HCT116 (cell line): ENCODE data around the gene HSH2D. TPM values are rescaled to one million over a fixed set of nuclear protein-coding genes. Genes with fewer than 3 reads are reported as not detected.
A peak's percentile ranks its signal among the peaks of the same experiment; 100 is the strongest.

Experiments used
- ATAC-seq: fragments of 200-7000 bp; cut with Tn5 transposase; 2 replicates; pipeline ENCODE4 v1.9.1; 2020; ENCODE audit warnings: mild to moderate bottlenecking, moderate library complexity
- BruUV-seq: library from RNA; stranded (reverse); fragments of 400-500 nt; replicated peaks from 2 replicates; lab custom pipeline; 2021; lab: Mats Ljungman, UMichigan
- CTCF ChIA-PET: fragments of 300-600 bp; sonication (Branson Sonifier 250); formaldehyde crosslinking; loops from one replicate; lab custom pipeline; 2021; ENCODE audit warnings: antibody characterized with exemption; lab: Charles Lee
- POLR2A ChIA-PET: fragments of 300-600, 350-600 bp; sonication (Branson Sonifier 250); formaldehyde crosslinking; loops from one replicate; lab custom pipeline; 2021; ENCODE audit warnings: antibody characterized with exemption; lab: Charles Lee
- RAD21 ChIA-PET, 2 experiments: fragments of 300-600 bp; sonication (Branson Sonifier 250); formaldehyde crosslinking; loops; one replicate each; lab custom pipeline; 2023; ENCODE audit warnings: low total read pairs in 2 of 2; ENCODE audit not compliant: uncharacterized antibody in 2 of 2, unreplicated experiment in 2 of 2, low non-redundant PET in 1 of 2; lab: Charles Lee
- DNase-seq: peaks from one replicate; pipeline ENCODE4 v3.0.0-alpha.2; 2010; ENCODE audit warnings: low read depth, low spot score
- H2AFZ ChIP-seq: fragments of 200-600 bp; shearing (Covaris generic), sonication (generic); 2 replicates; pipeline ENCODE4 v1.6.1; 2017; ENCODE audit warnings: low read depth, mixed run types, mixed read lengths, antibody characterized with exemption, low read length; ENCODE audit not compliant: poor library complexity, severe bottlenecking
- H3K27ac ChIP-seq: 2 replicates; pipeline ENCODE4 v1.5.1; 2012; ENCODE audit warnings: low read depth, low read length
- H3K27me3 ChIP-seq: fragments of 200-600 bp; sonication (generic); 2 replicates; pipeline ENCODE4 v1.6.1; 2016; ENCODE audit warnings: mixed run types, low read length, mixed read lengths; ENCODE audit not compliant: insufficient read depth
- H3K36me3 ChIP-seq, 2 experiments: fragments of 200-500 bp in 1 of 2; fragments of 200-600 bp in 1 of 2; sonication (Bioruptor generic) in 1 of 2; sonication (generic) in 1 of 2; 2 replicates each; pipeline versions ENCODE4 v1.5.1 to v1.6.1; 2014 to 2016; ENCODE audit warnings: low read length in 2 of 2, inconsistent platforms in 1 of 2, mixed read lengths in 1 of 2, mixed run types in 1 of 2; ENCODE audit not compliant: insufficient read depth in 2 of 2, control insufficient read depth in 1 of 2
- H3K4me1 ChIP-seq, 2 experiments: fragments of 200-600 bp in 1 of 2; sonication (generic) in 1 of 2; 2 replicates each; pipeline versions ENCODE4 v1.5.1 to v1.6.1; 2012 to 2017; ENCODE audit warnings: low read length in 2 of 2, inconsistent platforms in 1 of 2, mild to moderate bottlenecking in 1 of 2, mixed read lengths in 1 of 2, mixed run types in 1 of 2, moderate library complexity in 1 of 2; ENCODE audit not compliant: insufficient read depth in 2 of 2, control insufficient read depth in 1 of 2
- H3K4me2 ChIP-seq: fragments of 200-600 bp; sonication (generic); 2 replicates; pipeline ENCODE4 v1.6.1; 2017; ENCODE audit warnings: mixed run types, low read length, mixed read lengths
- H3K4me3 ChIP-seq, 2 experiments: fragments of 200-600 bp in 1 of 2; sonication (generic) in 1 of 2; replicated peaks in 1 of 2; 2 replicates each; pipeline ENCODE4 v1.5.1; 2011 to 2016; ENCODE audit warnings: low read length in 2 of 2, control low read depth in 1 of 2, low read depth in 1 of 2, mild to moderate bottlenecking in 1 of 2, mixed read lengths in 1 of 2, mixed run types in 1 of 2
- H3K79me2 ChIP-seq: fragments of 200-600 bp; sonication (generic); 2 replicates; pipeline ENCODE4 v1.6.1; 2017; ENCODE audit warnings: mild to moderate bottlenecking, mixed run types, low read length, moderate library complexity, mixed read lengths; ENCODE audit not compliant: insufficient read depth
- H3K9ac ChIP-seq: fragments of 200-600 bp; sonication (generic); 2 replicates; pipeline ENCODE4 v1.6.1; 2016; ENCODE audit warnings: low read length, mixed read lengths
- H3K9me2 ChIP-seq: fragments of 200-600 bp; sonication (generic), shearing (Covaris generic); 2 replicates; pipeline ENCODE4 v1.6.1; 2017; ENCODE audit warnings: mixed run types, mild to moderate bottlenecking, moderate library complexity; ENCODE audit not compliant: insufficient read depth
- H3K9me3 ChIP-seq, 2 experiments: fragments of 200-500 bp in 1 of 2; fragments of 200-600 bp in 1 of 2; sonication (Bioruptor generic) in 1 of 2; sonication (generic) in 1 of 2; 2 replicates each; pipeline ENCODE4 v1.6.1; 2014 to 2017; ENCODE audit warnings: low read length in 2 of 2, mixed read lengths in 2 of 2, inconsistent platforms in 1 of 2, low read depth in 1 of 2, mild to moderate bottlenecking in 1 of 2, mixed run types in 1 of 2, moderate library complexity in 1 of 2; ENCODE audit not compliant: control insufficient read depth in 1 of 2, insufficient read depth in 1 of 2
- H4K20me1 ChIP-seq: fragments of 200-600 bp; sonication (generic), shearing (Covaris generic); 2 replicates; pipeline ENCODE4 v1.6.1; 2017; ENCODE audit warnings: mixed run types, mild to moderate bottlenecking, moderate library complexity; ENCODE audit not compliant: insufficient read depth
- CTCF ChIP-seq, 3 experiments: fragments of 200-600 bp in 1 of 3; sonication (generic) in 1 of 3; IDR thresholded peaks in 2 of 3; conservative IDR thresholded peaks in 1 of 3; 2 replicates each; pipeline ENCODE4 v1.5.1; 2012 to 2017; ENCODE audit warnings: low read depth in 2 of 3, low read length in 2 of 3, antibody characterized with exemption in 1 of 3, borderline replicate concordance in 1 of 3, control low read depth in 1 of 3, mild to moderate bottlenecking in 1 of 3, mixed read lengths in 1 of 3, mixed run types in 1 of 3, moderate library complexity in 1 of 3; ENCODE audit not compliant: insufficient read depth in 1 of 3
- ELF1 ChIP-seq: IDR thresholded peaks from 2 replicates; pipeline ENCODE4 v1.6.1; 2012; ENCODE audit warnings: low read depth, borderline replicate concordance
- POLR2AphosphoS5 ChIP-seq: IDR thresholded peaks from 2 replicates; pipeline ENCODE4 v1.6.1; 2011; ENCODE audit warnings: mild to moderate bottlenecking, low read depth, low read length, moderate library complexity
- REST ChIP-seq: IDR thresholded peaks from 2 replicates; pipeline ENCODE4 v1.6.1; 2012; ENCODE audit warnings: low read depth
- SP1 ChIP-seq: IDR thresholded peaks from 2 replicates; pipeline ENCODE4 v1.6.1; 2012; ENCODE audit warnings: low read depth
- TCF7L2 ChIP-seq: IDR thresholded peaks from 2 replicates; pipeline ENCODE4 v1.7.0; 2011; ENCODE audit warnings: borderline replicate concordance, inconsistent platforms; ENCODE audit not compliant: insufficient read depth, insufficient read length; ENCODE audit errors: extremely low read depth
- ZBTB33 ChIP-seq: IDR thresholded peaks from 2 replicates; pipeline ENCODE4 v1.6.1; 2011; ENCODE audit warnings: mild to moderate bottlenecking, low read length, moderate library complexity; ENCODE audit not compliant: insufficient replicate concordance; ENCODE audit errors: extremely low read depth
- intact Hi-C: fragments of 100-400 bp; cut with micrococcal nuclease; formaldehyde crosslinking; loops from 2 replicates; pipeline ENCODE4 v1.10.0; 2022
- total RNA-seq: library from RNA; stranded (reverse); gene quantifications from one replicate; pipeline ENCODE4 v1.2.1, GENCODE V29; 2021; ENCODE audit not compliant: unreplicated experiment

The HSH2D gene
- total RNA-seq, 1 experiment from 2014 or later, result 21.4 TPM

GRCh38 chr19:16199275-16199932 is 55.9 kb downstream of the HSH2D start (continued):
- TF ChIP-seq TCF7L2, result no peak
- no peak for TF ChIP-seq POLR2AphosphoS5
- TF ChIP-seq SP1, result no peak

GRCh38 chr19:16200038-16201010 is 56.8 kb downstream of the HSH2D start:
- Histone ChIP-seq H2AFZ (no peak overlapping the region), H3K9ac (no peak overlapping the region), H3K27me3 (no peaks in the 10 kb centered on the region), H3K9me3 (no peaks in the 10 kb centered on the region), H3K4me1 (peaks cover 15 to 33% of the 10 kb centered on the region in 2 experiments), H3K4me2 (no peak overlapping the region), H3K36me3 (peaks cover 0 to 3% of the 10 kb centered on the region in 2 experiments; a peak in 2 of 4 replicates), H3K27ac (no peak overlapping the region), H4K20me1 (no peaks in the 10 kb centered on the region), H3K4me3 (no peak overlapping the region), H3K9me2 (no peaks in the 10 kb centered on the region), H3K79me2 (peaks cover 39% of the 10 kb centered on the region)
- no TSS peak for BruUV-seq
- ChIA-PET POLR2A (no interaction called here), CTCF (no interaction called here), RAD21 (no interaction called here)
- DNase-seq, result no peak
- ATAC-seq, result no peak
- no peak for TF ChIP-seq ELF1
- TF ChIP-seq CTCF (IDR thresholded peaks at IDR 0.05 in 2 of 3, conservative IDR thresholded peaks at IDR 0.05 in 1 of 3; ENCODE audit: borderline replicate concordance in 1 of 3, insufficient read depth in 1 of 3, low read depth in 2 of 3, low read length in 2 of 3), result 0 out of 6 replicates have a peak, but pooled peaks of 2 of the 3 experiments have one; percentile 6 to 10
- TF ChIP-seq REST, result no peak
- TF ChIP-seq ZBTB33, result no peak
- TF ChIP-seq, all 23 proteins: peak for 1
- intact Hi-C loops, result no loop called here
